Muscle of back (tissue), 11 donors: ENCODE data around the gene ERBB4. TPM values are rescaled to one million over a fixed set of nuclear protein-coding genes. Genes with fewer than 3 reads are reported as not detected.
"Not testable (repeated sequence)": the region's sequence is repeated elsewhere in the genome, so short reads cannot be mapped to it uniquely, and the experiment has no call there.

Experiments
- DNase-seq, 3 donors: peaks; one replicate each; pipeline versions ENCODE4 v3.0.0 to v3.0.0-alpha.2; 2013
- polyA plus RNA-seq, 10 donors: library from polyadenylated mRNA; unstranded; fragments of 120-200 nt; gene quantifications; one replicate each; pipeline ENCODE4 v1.2.1, GENCODE V29; 2013; ENCODE audit not compliant: insufficient read length in 10 of 10

ERBB4 gene
- polyA plus RNA-seq, 10 donors = 4.4 to 12.2 (median 8.8) TPM

- DNase-seq = no peak
Measured at GRCh38 chr2:212146416-212146815, 392.2 kb downstream of the ERBB4 start.

- DNase-seq = no peak
Measured at GRCh38 chr2:212145121-212145520, 393.5 kb downstream of the ERBB4 start.

DNA sequence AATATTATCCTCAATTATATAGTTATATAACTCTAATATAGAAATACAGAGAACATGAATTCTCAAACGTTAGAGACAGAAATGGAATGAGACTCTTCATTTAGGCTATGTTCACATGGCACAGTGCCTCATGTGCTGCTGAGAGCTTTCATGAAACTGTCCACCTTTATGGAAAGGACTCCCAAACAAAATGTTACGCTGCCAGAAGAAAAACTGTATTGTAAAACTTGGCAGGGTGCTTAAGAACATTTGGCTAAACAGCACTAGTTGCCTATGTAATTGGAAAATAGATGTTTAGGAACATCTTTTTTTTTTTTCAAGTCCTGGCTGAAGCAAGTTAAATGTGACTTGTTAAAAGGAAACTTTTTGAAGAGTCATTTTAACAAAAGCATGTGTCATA, 396.0 kb downstream of the ERBB4 start:
- peak in 2 of 3 donors; percentile 21 to 45 for DNase-seq

GRCh38 chr2:212141499-212141898, 397.1 kb downstream of the ERBB4 start:
- no peak for DNase-seq

- no peak for DNase-seq
Measured at GRCh38 chr2:212136216-212136795, 402.3 kb downstream of the ERBB4 start.

DNA sequence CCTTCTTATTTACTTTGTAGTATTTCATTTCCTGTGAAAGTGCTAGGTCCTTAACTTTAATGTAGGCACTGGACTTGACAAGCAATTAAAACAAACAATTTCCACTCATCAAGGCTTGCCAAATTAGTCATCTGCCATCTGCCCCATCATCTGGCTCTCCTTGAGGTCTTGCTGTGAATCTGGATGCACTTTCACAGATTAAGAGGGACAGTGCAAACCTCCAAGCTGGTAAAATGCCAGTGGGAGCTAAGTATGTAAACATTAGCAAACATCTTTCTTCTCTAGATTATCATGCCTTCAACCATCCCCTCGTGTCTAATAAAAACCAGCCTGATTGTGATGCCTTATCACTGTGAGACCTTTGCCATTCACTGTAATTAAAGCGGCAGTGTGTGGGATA, 402.9 kb downstream of the ERBB4 start:
- DNase-seq = no peak

GRCh38 chr2:212133337-212133736, 405.3 kb downstream of the ERBB4 start:
- no peak for DNase-seq

DNA sequence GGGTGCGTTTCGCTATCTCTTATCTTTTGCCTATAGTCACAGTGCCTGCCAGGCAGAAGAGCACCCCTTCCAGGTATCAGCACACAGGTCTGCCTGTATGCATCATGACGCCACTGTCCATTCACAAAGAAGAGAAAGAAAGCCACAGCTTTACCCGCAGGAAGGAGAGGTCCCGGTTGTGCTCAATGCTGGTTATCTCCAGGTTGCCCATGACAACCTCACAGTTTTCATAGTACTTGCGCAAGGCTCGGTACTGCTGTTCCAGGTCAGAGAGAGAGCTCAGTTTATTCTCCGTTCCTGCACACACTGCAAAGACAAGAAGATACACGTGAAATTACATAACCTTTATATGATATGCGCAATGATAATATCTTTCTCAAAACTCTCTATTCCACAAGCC, 414.0 kb downstream of the ERBB4 start:
- no peak for DNase-seq

- DNase-seq = no peak
Measured at GRCh38 chr2:212119591-212119990, 419.0 kb downstream of the ERBB4 start.

- peak in 1 of 3 donors; percentile 37 for DNase-seq
Measured at GRCh38 chr2:212117926-212118325, 420.7 kb downstream of the ERBB4 start.

DNA sequence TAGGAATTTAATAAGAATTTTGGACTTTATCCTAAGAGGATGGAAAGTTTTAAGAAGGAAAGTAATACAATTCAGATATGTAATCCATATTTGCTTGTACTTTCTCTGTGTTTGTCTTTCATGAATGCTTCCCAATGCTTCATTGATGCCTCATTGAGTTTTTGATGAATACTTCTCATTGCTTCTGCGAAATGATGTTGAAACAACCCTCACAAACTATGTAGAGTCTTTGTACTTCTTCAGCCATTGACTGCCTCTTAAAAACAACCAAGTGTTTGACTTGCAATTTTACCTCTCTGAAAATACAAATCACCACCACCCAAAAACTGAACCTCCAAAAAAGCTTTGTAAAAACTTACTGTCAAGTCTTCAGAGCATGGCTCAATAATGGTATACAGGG, 424.1 kb downstream of the ERBB4 start:
- no peak for DNase-seq

GRCh38 chr2:212112401-212112800, 426.2 kb downstream of the ERBB4 start:
- no peak for DNase-seq

GRCh38 chr2:212109792-212110680, 428.6 kb downstream of the ERBB4 start:
- no peak for DNase-seq

DNA sequence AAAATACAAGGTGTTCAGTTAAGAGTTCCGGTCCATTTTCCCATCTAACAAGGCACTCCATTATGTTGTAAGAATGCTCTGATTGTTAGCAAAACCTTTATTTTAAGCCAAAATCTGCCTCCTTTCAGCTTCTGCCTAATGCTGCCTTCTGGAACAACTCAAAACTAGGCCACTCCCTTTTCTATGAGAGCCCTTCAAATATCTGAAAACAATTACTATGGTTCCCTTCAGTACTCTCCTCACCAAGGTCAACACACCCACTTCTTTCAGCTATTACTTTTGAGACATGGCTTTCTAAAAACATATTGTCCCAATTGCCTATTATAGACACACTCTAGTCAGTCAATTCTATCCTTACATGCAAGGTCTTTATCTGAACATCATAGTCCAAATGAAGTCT, 429.4 kb downstream of the ERBB4 start:
- DNase-seq = no peak

- no peak for DNase-seq
Measured at GRCh38 chr2:212107989-212108388, 430.6 kb downstream of the ERBB4 start.

- no peak for DNase-seq
Measured at GRCh38 chr2:212107014-212107413, 431.6 kb downstream of the ERBB4 start.

GRCh38 chr2:212106536-212106935, 432.1 kb downstream of the ERBB4 start:
- not testable (repeated sequence) for DNase-seq

DNA sequence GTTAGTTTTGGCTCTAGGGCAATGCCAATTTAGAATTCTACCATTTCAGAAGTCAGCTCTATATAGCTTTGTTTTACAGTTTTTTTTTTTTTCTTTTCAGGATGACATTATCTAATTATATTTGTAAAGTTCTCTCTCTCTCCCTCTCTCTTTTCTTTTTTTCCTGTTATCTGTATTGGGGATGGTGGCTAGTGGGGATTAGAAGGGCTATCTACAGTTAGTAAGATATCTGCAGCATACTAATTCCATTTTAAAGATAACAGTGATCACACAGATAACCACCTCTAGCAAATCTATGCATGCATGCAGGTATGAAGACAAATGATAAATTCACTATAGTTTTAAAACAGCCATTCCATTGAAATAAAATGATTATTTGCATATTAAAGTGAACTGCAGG, 438.9 kb downstream of the ERBB4 start:
- no peak for DNase-seq

- DNase-seq = no peak
Measured at GRCh38 chr2:212098966-212099365, 439.6 kb downstream of the ERBB4 start.

GRCh38 chr2:212097001-212097400, 441.6 kb downstream of the ERBB4 start:
- no peak for DNase-seq

- DNase-seq = no peak
Measured at GRCh38 chr2:212089873-212090272, 448.7 kb downstream of the ERBB4 start.

- DNase-seq = no peak
Measured at GRCh38 chr2:212088353-212088752, 450.2 kb downstream of the ERBB4 start.

- no peak for DNase-seq
Measured at GRCh38 chr2:212083492-212083891, 455.1 kb downstream of the ERBB4 start.
